Hepatocyte (in vitro differentiated cells): Measurements from ENCODE around the gene MECR. TPM values are rescaled to one million over a fixed set of nuclear protein-coding genes. Genes with fewer than 3 reads are reported as not detected.
A peak's percentile ranks its signal among the peaks of the same experiment; 100 is the strongest.
"Not testable (repeated sequence)": the region's sequence is repeated elsewhere in the genome, so short reads cannot be mapped to it uniquely, and the experiment has no call there.

ENCODE experiments used
- DNase-seq: peaks from one replicate; pipeline ENCODE4 v3.0.0-alpha.2; 2016; ENCODE audit warnings: low spot score
- H2AFZ ChIP-seq: fragments of 200-600 bp; sonication (generic); 2 replicates; pipeline ENCODE4 v1.6.0; 2016; ENCODE audit warnings: antibody characterized with exemption, mild to moderate bottlenecking
- H3K27ac ChIP-seq: fragments of 200-600 bp; sonication (generic); 2 replicates; pipeline ENCODE4 v1.5.1; 2016; ENCODE audit warnings: mild to moderate bottlenecking
- H3K27me3 ChIP-seq: fragments of 200-600 bp; sonication (generic); 2 replicates; pipeline ENCODE4 v1.6.1; 2016
- H3K36me3 ChIP-seq: fragments of 200-600 bp; sonication (generic); replicated peaks from 2 replicates; pipeline ENCODE4 v1.5.1; 2016; ENCODE audit warnings: low read depth; ENCODE audit not compliant: insufficient read depth
- H3K4me1 ChIP-seq: fragments of 200-600 bp; sonication (generic); 2 replicates; pipeline ENCODE4 v1.5.1; 2016; ENCODE audit warnings: mild to moderate bottlenecking, moderate library complexity; ENCODE audit not compliant: insufficient read depth
- H3K4me2 ChIP-seq: fragments of 200-600 bp; sonication (generic); 2 replicates; pipeline ENCODE4 v1.6.0; 2016
- H3K4me3 ChIP-seq: fragments of 200-600 bp; sonication (generic); 2 replicates; pipeline ENCODE4 v1.5.1; 2016; ENCODE audit warnings: mild to moderate bottlenecking
- H3K79me2 ChIP-seq: fragments of 200-600 bp; sonication (generic); 2 replicates; pipeline ENCODE4 v1.6.0; 2017; ENCODE audit warnings: mild to moderate bottlenecking
- H3K9me2 ChIP-seq: fragments of 200-600 bp; sonication (generic); replicated peaks from 2 replicates; pipeline ENCODE4 v1.6.0; 2017; ENCODE audit warnings: mild to moderate bottlenecking; ENCODE audit not compliant: insufficient read depth
- H3K9me3 ChIP-seq: fragments of 200-600 bp; sonication (generic); 2 replicates; pipeline ENCODE4 v1.5.1; 2016; ENCODE audit warnings: low read depth, mild to moderate bottlenecking
- H4K20me1 ChIP-seq: fragments of 200-600 bp; sonication (generic); 2 replicates; pipeline ENCODE4 v1.6.0; 2016; ENCODE audit warnings: mild to moderate bottlenecking; ENCODE audit not compliant: insufficient read depth, poor library complexity, severe bottlenecking
- EZH2 ChIP-seq: fragments of 200-600 bp; sonication (generic); IDR thresholded peaks from 2 replicates; pipeline ENCODE4 v1.6.1; 2016; ENCODE audit warnings: antibody characterized with exemption, mild to moderate bottlenecking, borderline replicate concordance
- EZH2phosphoT487 ChIP-seq: fragments of 200-600 bp; sonication (generic); IDR thresholded peaks from one replicate; pipeline ENCODE4 v1.6.1; 2018; ENCODE audit warnings: antibody characterized with exemption, mild to moderate bottlenecking, low read depth, moderate library complexity; ENCODE audit not compliant: unreplicated experiment, severe bottlenecking
- WGBS: methylation state at CpG from one replicate; pipeline ENCODE4 v1.1.6; 2016; ENCODE audit warnings: low lambda C conversion rate; ENCODE audit errors: missing lambda C conversion rate; 5-methylcytosine and 5-hydroxymethylcytosine counted together
- polyA plus RNA-seq: library from polyadenylated mRNA; unstranded; fragments of >200 nt; fragmentation: Nextera tagmentation; extraction: Ambion mirVana; gene quantifications from 2 replicates; pipeline ENCODE4 v1.2.1, GENCODE V29; 2016
- total RNA-seq: library from RNA; depleted of rRNA; stranded (reverse); fragments of >200 nt; gene quantifications from 2 replicates; pipeline ENCODE4 v1.2.3, GENCODE V29; 2014
- TF ChIP-seq, protein P1 (sequence below): fragments of 200-600 bp; sonication (generic); IDR thresholded peaks from 2 replicates; pipeline ENCODE4 v1.5.1; 2016; ENCODE audit warnings: antibody characterized with exemption, mild to moderate bottlenecking; ENCODE audit not compliant: poor library complexity

MECR gene
- total and polyA plus RNA-seq, 2 experiments from 2014 or later, result 14.2 to 35.2 TPM

DNA sequence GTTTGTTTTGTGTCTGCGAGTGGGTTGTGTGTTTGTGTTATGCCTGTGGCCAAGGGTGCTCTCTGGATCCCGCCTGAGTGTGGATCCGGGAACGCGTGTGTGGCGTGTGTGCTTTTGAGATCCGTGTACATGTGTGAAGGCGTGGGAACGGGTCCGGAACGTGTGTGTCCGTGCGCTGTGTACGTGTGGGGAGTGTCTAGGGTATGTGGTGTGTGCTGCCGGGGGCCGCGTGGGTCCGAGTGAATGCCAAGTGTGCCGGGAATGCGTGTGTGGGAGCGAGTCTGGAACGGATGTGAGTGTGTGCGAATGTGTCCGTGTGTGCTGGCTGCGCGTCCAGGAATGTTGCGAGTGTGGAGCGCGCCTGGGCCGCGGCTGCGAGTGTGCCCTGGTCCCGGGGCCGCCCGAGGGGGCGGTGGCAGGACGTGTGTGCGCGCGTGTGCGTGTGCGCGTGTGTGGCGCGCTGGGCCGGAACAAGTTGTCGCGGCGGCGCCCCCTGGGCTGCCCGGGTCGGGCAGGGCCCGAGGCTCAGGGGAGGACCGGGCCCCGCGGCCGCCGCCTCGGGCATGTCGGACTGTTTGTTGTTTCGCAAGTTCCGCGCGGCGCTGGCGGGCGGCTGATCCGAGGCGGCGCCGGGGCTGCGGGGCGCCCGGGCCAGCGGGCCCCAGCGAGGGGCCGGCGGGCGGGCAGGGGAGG, 6.5 kb upstream of the MECR start:
- TF ChIP-seq EZH2, result no peak
- TF ChIP-seq, protein P1, sequence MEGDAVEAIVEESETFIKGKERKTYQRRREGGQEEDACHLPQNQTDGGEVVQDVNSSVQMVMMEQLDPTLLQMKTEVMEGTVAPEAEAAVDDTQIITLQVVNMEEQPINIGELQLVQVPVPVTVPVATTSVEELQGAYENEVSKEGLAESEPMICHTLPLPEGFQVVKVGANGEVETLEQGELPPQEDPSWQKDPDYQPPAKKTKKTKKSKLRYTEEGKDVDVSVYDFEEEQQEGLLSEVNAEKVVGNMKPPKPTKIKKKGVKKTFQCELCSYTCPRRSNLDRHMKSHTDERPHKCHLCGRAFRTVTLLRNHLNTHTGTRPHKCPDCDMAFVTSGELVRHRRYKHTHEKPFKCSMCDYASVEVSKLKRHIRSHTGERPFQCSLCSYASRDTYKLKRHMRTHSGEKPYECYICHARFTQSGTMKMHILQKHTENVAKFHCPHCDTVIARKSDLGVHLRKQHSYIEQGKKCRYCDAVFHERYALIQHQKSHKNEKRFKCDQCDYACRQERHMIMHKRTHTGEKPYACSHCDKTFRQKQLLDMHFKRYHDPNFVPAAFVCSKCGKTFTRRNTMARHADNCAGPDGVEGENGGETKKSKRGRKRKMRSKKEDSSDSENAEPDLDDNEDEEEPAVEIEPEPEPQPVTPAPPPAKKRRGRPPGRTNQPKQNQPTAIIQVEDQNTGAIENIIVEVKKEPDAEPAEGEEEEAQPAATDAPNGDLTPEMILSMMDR, result no peak
- TF ChIP-seq EZH2phosphoT487, result no peak
- H4K20me1 ChIP-seq, result no peaks in the 10 kb centered on the region
- peaks cover 18% of the 10 kb centered on the region for H3K4me1 ChIP-seq
- H3K79me2 ChIP-seq, result peaks cover 30% of the 10 kb centered on the region
- WGBS, result 1% methylated on average over 64 of the region's 79 CpGs
- peak overlapping the region; percentile 36 for H3K4me3 ChIP-seq
- H3K9me3 ChIP-seq, result no peaks in the 10 kb centered on the region
- H3K27ac ChIP-seq, result peak overlapping the region; percentile 85
- no peaks in the 10 kb centered on the region for H3K27me3 ChIP-seq
- peak; percentile 83 for DNase-seq
- H3K9me2 ChIP-seq, result no peaks in the 10 kb centered on the region
- peak overlapping the region; percentile 80 for H3K4me2 ChIP-seq
- H3K36me3 ChIP-seq, result no peaks in the 10 kb centered on the region
- peak overlapping the region; percentile 78 for H2AFZ ChIP-seq

DNA sequence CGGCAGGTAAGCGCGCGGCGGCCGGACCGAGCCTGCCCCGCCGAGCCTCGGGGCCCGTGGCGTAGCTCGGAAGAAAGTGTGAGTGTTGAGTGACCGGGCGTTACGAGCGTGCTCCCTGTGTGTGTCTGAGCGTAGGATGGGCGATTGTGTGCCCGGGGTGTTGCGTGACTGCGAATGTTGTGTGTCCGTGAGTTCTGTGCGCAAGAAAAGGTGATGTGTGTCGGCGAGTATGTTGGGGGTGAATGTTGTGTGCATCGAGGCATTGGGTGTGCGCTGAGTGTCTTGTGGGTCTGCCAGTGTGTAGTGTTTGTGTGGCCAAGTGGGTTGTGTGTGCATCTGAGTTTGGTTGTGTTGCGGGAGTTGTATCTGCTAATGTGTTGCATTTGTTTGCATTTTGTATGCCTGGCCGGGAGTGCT, 6.0 kb upstream of the MECR start:
- no peaks in the 10 kb centered on the region for H3K9me2 ChIP-seq
- no peaks in the 10 kb centered on the region for H4K20me1 ChIP-seq
- WGBS, result under 1% methylated on average over 30 of the region's 30 CpGs
- H2AFZ ChIP-seq, result peak overlapping the region; percentile 78
- peak overlapping the region; percentile 85 for H3K27ac ChIP-seq
- no peaks in the 10 kb centered on the region for H3K36me3 ChIP-seq
- no peaks in the 10 kb centered on the region for H3K27me3 ChIP-seq
- peak overlapping the region; percentile 36 for H3K4me3 ChIP-seq
- H3K79me2 ChIP-seq, result peaks cover 26% of the 10 kb centered on the region
- H3K4me2 ChIP-seq, result peak overlapping the region; percentile 80
- H3K9me3 ChIP-seq, result no peaks in the 10 kb centered on the region
- TF ChIP-seq EZH2, result no peak
- peaks cover 18% of the 10 kb centered on the region for H3K4me1 ChIP-seq
- no peak for DNase-seq

DNA sequence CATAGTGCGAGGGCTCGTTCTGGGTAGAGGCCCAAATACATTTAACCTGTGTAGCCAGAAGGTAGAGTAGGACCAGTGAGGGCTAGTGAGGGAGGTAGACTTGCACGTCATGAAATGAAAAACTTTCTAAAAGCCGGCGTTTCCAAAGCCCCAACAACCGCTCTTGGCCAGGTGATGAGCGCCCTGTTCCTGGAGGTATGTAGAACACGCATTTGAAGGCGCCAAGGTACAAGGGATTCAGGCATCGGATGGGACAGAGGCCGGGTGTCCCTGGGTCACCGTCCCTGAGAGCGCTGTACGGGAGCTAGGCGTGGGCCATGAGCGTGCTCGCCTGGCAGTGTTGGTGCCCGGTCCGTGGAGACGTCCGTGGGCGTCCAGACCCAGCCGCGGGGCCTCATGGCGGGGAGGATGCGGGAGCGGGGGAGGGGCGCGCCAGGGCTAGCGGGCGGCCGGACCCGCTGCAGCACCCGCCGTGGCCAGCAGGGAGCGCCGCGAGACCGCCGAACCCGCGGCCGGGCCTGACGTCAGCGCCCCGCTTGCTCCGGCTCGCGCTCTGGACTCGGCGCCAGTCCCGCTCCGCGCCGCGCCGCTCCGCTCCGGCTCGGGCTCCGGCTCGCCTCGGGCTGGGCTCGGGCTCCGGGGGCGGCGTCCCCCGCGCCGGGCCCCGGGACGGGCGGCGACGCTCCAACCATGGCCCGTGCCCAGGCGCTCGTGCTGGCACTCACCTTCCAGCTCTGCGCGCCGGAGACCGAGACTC, 5.4 kb upstream of the MECR start, which contains the start of gene PTPRU:
PTPRU (plus strand) TSS at position 568 of the 757 bp plus-strand sequence; CDS start at position 691, 123 bp downstream.
- peak within 1 kb of the TSS; percentile 78 for H2AFZ ChIP-seq
- TF ChIP-seq, protein P1, result peak; percentile 62
- TF ChIP-seq EZH2phosphoT487, result no peak
- no peaks in the 10 kb centered on the region for H3K9me3 ChIP-seq
- H3K9me2 ChIP-seq, result no peaks in the 10 kb centered on the region
- 11% methylated on average over 53 of the region's 82 CpGs for WGBS
- peaks cover 20% of the 10 kb centered on the region for H3K79me2 ChIP-seq
- H3K4me1 ChIP-seq, result peaks cover 18% of the 10 kb centered on the region
- no peaks in the 10 kb centered on the region for H4K20me1 ChIP-seq
- H3K4me3 ChIP-seq, result peak within 1 kb of the TSS; percentile 36
- H3K27me3 ChIP-seq, result no peaks in the 10 kb centered on the region
- H3K36me3 ChIP-seq, result no peaks in the 10 kb centered on the region
- peak within 1 kb of the TSS; percentile 85 for H3K27ac ChIP-seq
- peak; percentile 95 for DNase-seq
- peak within 1 kb of the TSS; percentile 83 for H3K4me2 ChIP-seq

DNA sequence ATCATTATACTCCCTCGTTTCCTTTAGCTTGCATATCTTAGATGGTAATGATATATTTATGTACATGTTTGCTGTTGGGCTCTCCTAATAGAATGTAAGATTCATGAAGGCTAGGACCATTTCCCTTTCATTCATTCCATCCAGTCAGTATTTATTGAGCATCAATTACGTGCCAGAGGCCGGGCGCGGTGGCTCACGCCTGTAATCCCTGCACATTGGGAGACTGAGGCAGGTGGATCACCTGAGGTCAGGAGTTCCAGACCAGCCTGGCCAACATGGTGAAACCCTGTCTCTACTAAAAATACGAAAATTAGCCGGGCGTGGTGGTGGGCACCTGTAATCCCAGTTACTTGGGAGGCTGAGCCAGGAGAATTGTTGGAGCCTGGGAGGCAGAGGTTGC, 4.1 kb upstream of the MECR start:
- 93% methylated on average over 9 of the region's 9 CpGs for WGBS
- DNase-seq, H2AFZ ChIP-seq, H3K9me2 ChIP-seq, H3K27me3 ChIP-seq, H3K27ac ChIP-seq, H3K4me3 ChIP-seq, H4K20me1 ChIP-seq, H3K9me3 ChIP-seq, H3K4me2 ChIP-seq, H3K36me3 ChIP-seq: not testable (repeated sequence)
- H3K79me2 ChIP-seq, result peaks cover 14% of the 10 kb centered on the region
- peaks cover 13% of the 10 kb centered on the region for H3K4me1 ChIP-seq
